ENCODE measurements around the gene RCBTB2. TPM values are rescaled to one million over a fixed set of nuclear protein-coding genes. Genes with fewer than 3 reads are reported as not detected.

The RCBTB2 gene
- 6.0 and 8.0 TPM in 2 replicates for total RNA-seq

DNA sequence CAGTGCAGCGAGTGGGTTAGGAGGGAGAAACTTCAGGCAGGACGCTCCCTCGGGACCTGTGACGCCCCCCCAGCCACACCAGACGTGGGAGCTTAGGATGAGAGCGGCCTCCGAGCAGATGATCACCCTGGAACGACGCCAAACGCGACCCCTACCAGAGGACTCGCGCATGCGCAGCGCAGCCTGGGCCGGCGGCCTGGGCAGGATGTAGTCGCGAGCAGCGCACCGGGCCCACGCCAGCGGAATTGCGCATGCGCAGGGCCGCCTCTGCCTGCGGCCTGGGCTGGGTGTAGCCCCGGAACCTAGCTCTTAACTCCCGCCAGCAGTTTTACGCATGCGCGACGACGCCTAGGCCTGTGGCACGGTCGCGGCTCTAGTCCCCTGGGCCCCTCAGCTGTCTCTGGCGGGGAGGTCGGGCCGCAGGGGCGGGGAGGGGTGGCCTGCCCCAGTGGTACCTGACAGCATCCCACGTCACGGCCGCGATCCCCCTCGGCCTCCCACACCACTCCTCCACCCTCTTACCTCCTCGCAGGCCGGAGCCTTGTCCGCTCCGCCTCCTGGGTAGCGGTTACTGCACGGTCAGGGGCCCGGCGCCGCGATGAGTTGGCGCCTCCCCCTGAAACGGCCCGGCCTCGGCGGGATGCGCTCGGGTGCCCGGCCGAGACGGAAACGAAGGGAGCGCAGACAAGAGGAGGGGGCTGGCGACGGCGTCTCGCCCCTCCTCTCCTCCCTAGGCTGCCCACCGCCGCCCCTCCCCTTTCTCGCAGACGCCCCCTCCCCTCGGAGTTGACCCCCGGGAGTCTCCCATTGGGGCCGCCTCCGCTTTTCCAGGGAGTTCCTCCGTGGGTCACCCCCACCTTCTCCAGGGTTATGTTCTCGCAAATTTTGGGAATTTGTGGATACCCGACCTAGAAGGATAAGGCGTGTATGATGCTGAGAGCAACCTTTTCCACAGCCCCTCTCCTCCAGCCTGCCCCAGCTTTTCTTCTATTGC is at the start of gene RCBTB2:
RCBTB2 (minus strand) TSS at position 575 of the 994 bp plus-strand sequence. CDS start 11,141 bp downstream, outside the sequence.

Other genes with a start within 250 kb of the RCBTB2 start
- 39.0 and 40.4 TPM in 2 replicates for gene RB1, start 229.3 kb downstream of the RCBTB2 start, total RNA-seq
- 15.1 and 19.9 TPM in 2 replicates for gene LPAR6, start 120.0 kb downstream of the RCBTB2 start, total RNA-seq
- not detected in 2 replicates for gene CYSLTR2, start 120.8 kb upstream of the RCBTB2 start, total RNA-seq

All from mammary microvascular endothelial cell (primary cell).